ENCODE measurements around the gene ZNF14. TPM values are rescaled to one million over a fixed set of nuclear protein-coding genes. Genes with fewer than 3 reads are reported as not detected.
"Not testable (repeated sequence)": the region's sequence is repeated elsewhere in the genome, so short reads cannot be mapped to it uniquely, and the experiment has no call there.

The ZNF14 gene
- total and polyA plus RNA-seq, 10 of the 15 experiments (the other 5 are each of a cell fraction or from before 2014, with no cell fraction given), result 2.5 to 7.2 (median 4.6) TPM

GRCh38 chr19:19732579-19733501, at the start of gene ZNF14 (continued):
- TF ChIP-seq PBX3 (IDR thresholded peaks at IDR 0.05; ENCODE audit: insufficient replicate concordance, low read depth, low read length) (peak; percentile 97), YY1 (IDR thresholded peaks at IDR 0.05; ENCODE audit: low read depth, low read length) (peak; percentile 90), CREB1 (IDR thresholded peaks at IDR 0.05; ENCODE audit: low read depth) (peak; percentile 19; the same call in 1 of the 2 replicates), RUNX3 (IDR thresholded peaks at IDR 0.05; ENCODE audit: low read length) (0 out of 2 replicates have a peak, but pooled peaks have one; percentile 7), IKZF1 (conservative IDR thresholded peaks at IDR 0.05) (peak; percentile 70), RAD51 (IDR thresholded peaks at IDR 0.05) (no peak)
- TF ChIP-seq, protein P1, sequence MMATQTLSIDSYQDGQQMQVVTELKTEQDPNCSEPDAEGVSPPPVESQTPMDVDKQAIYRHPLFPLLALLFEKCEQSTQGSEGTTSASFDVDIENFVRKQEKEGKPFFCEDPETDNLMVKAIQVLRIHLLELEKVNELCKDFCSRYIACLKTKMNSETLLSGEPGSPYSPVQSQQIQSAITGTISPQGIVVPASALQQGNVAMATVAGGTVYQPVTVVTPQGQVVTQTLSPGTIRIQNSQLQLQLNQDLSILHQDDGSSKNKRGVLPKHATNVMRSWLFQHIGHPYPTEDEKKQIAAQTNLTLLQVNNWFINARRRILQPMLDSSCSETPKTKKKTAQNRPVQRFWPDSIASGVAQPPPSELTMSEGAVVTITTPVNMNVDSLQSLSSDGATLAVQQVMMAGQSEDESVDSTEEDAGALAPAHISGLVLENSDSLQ (IDR thresholded peaks at IDR 0.05), result peak; percentile 98

GRCh38 chr19:19781791-19782190, 48.9 kb upstream of the ZNF14 start:
- ChIA-PET CTCF (interaction anchor here (1.8 kb wide), 1 partner anchor 120 kb away, joined by 3 read pairs; no protein-coding TSS in a partner anchor), SMC1A (ENCODE audit: uncharacterized antibody, unreplicated experiment) (interaction anchor here (0.9 to 1.1 kb wide), 2 partner anchors 10 to 40 kb away, joined by 3 to 4 read pairs; partner anchors contain the start of gene ZNF506), POLR2A (interaction anchor here (0.5 to 1.2 kb wide), 2 partner anchors 14 to 40 kb away, joined by 3 read pairs; partner anchors contain the start of gene ZNF506)
- H3K36me3 ChIP-seq (ENCODE audit: control insufficient read depth in 2 of 2, insufficient read depth in 2 of 2, low read length in 1 of 2); H3K4me2 ChIP-seq (ENCODE audit: control insufficient read depth, insufficient read depth); intact Hi-C loops (cut with micrococcal nuclease; ENCODE audit: unreplicated experiment); ATAC-seq; RAD21 ChIA-PET (ENCODE audit: unreplicated experiment); H2AFZ ChIP-seq (ENCODE audit: control insufficient read depth, low read depth, low read length); H4K20me1 ChIP-seq (ENCODE audit: control insufficient read depth, insufficient read depth); H3K9ac ChIP-seq (ENCODE audit: control insufficient read depth, insufficient read depth, low read length); H3K4me3 ChIP-seq; in situ Hi-C loops (cut with MboI); DNase-seq (ENCODE audit: low read depth, low spot score); H3K27ac ChIP-seq (ENCODE audit: control insufficient read depth, insufficient read depth); BruUV-seq (replicated peaks); H3K27me3 ChIP-seq (replicated peaks in 1 of 2; ENCODE audit: control insufficient read depth in 2 of 2, insufficient read depth in 2 of 2, low read length in 1 of 2); FAIRE-seq; H3K79me2 ChIP-seq (ENCODE audit: control insufficient read depth, insufficient read depth, low read length); H3K4me1 ChIP-seq (ENCODE audit: control insufficient read depth, insufficient read depth, low read length): not testable (repeated sequence)
- WGBS (ENCODE audit: insufficient coverage, insufficient replicate concordance, low lambda C conversion rate, missing lambda C conversion rate), result over 99% methylated on average over 6 of the region's 6 CpGs
- H3K9me3 ChIP-seq (replicated peaks; ENCODE audit: control insufficient read depth, insufficient read depth, low read length), result peaks cover 31% of the 10 kb centered on the region

All from GM12878 (cell line).